CD4-positive, alpha-beta memory T cell (primary cell): ENCODE measurements around the gene POU2F3. TPM values are rescaled to one million over a fixed set of nuclear protein-coding genes. Genes with fewer than 3 reads are reported as not detected.

Experiments used
- CTCF ChIA-PET: fragments of 350-600 bp; sonication (Branson Sonifier 250); formaldehyde crosslinking; loops from one replicate; lab custom pipeline; 2021; ENCODE audit warnings: inconsistent platforms; ENCODE audit not compliant: partially characterized antibody; lab: Charles Lee
- POLR2A ChIA-PET: fragments of 350-600 bp; sonication (Branson Sonifier 250); formaldehyde crosslinking; loops from one replicate; lab custom pipeline; 2021; ENCODE audit not compliant: partially characterized antibody; lab: Charles Lee
- DNase-seq, 5 donors: peaks; one replicate each; pipeline versions ENCODE4 v3.0.0 to v3.0.0-alpha.2; 2020 to 2022; ENCODE audit warnings: mixed read lengths in 1 of 5
- H3K27ac ChIP-seq: one replicate; pipeline ENCODE4 v1.7.0; 2013; ENCODE audit warnings: low read depth, low read length
- H3K27me3 ChIP-seq: 2 replicates; pipeline ENCODE4 v1.7.0; 2013; ENCODE audit warnings: mild to moderate bottlenecking, low read length, moderate library complexity; ENCODE audit not compliant: insufficient read depth
- H3K36me3 ChIP-seq: 2 replicates; pipeline ENCODE4 v1.7.0; 2013; ENCODE audit warnings: mild to moderate bottlenecking, low read length, moderate library complexity; ENCODE audit not compliant: insufficient read depth
- H3K4me1 ChIP-seq: 2 replicates; pipeline ENCODE4 v1.7.0; 2013; ENCODE audit warnings: mild to moderate bottlenecking, low read length, moderate library complexity; ENCODE audit not compliant: insufficient read depth
- H3K4me3 ChIP-seq, 2 donors: one replicate each; pipeline ENCODE4 v1.7.0; 2013; ENCODE audit warnings: low read length in 2 of 2, mild to moderate bottlenecking in 1 of 2
- H3K9me3 ChIP-seq, 2 donors: one replicate each; pipeline ENCODE4 v1.7.0; 2013; ENCODE audit warnings: low read length in 2 of 2, control low read depth in 1 of 2; ENCODE audit not compliant: control insufficient read depth in 1 of 2
- H3K27ac Mint-ChIP-seq, 7 donors: one replicate each; pipeline ENCODE4 v1.8.0; 2020 to 2021; ENCODE audit warnings: mixed read lengths in 7 of 7, mild to moderate bottlenecking in 6 of 7, inconsistent platforms in 3 of 7, moderate library complexity in 3 of 7
- H3K27me3 Mint-ChIP-seq, 2 donors: one replicate each; pipeline ENCODE4 v1.8.0; 2020 to 2021; ENCODE audit warnings: mixed read lengths in 2 of 2
- H3K36me3 Mint-ChIP-seq, 2 donors: one replicate each; pipeline ENCODE4 v1.8.0; 2020 to 2021; ENCODE audit warnings: mixed read lengths in 2 of 2, inconsistent platforms in 1 of 2, mild to moderate bottlenecking in 1 of 2
- H3K4me1 Mint-ChIP-seq, 4 donors: one replicate each; pipeline ENCODE4 v1.8.0; 2020 to 2021; ENCODE audit warnings: mixed read lengths in 4 of 4, mild to moderate bottlenecking in 1 of 4
- H3K4me3 Mint-ChIP-seq, 8 donors: one replicate each; pipeline ENCODE4 v1.8.0; 2020 to 2021; ENCODE audit warnings: mixed read lengths in 8 of 8, mild to moderate bottlenecking in 7 of 8, moderate library complexity in 6 of 8, inconsistent platforms in 3 of 8
- H3K9me3 Mint-ChIP-seq, 8 donors: one replicate each; pipeline ENCODE4 v1.8.0; 2020 to 2021; ENCODE audit warnings: mixed read lengths in 8 of 8, mild to moderate bottlenecking in 5 of 8, inconsistent platforms in 3 of 8, moderate library complexity in 1 of 8
- intact Hi-C: fragments of 100-400 bp; cut with micrococcal nuclease; formaldehyde crosslinking; loops from one replicate; pipeline ENCODE4 v1.15.1; 2023
- polyA plus RNA-seq, 2 donors: library from polyadenylated mRNA; unstranded; fragments of 300-500 nt; fragmentation: Illumina TruSeq; gene quantifications; one replicate each; pipeline ENCODE4 v1.2.3, GENCODE V29; 2021
- total RNA-seq, 2 experiments: library from RNA; stranded (reverse); gene quantifications; one replicate each; pipeline ENCODE4 v1.2.3, GENCODE V29; 2021

The POU2F3 gene
- total and polyA plus RNA-seq, 4 experiments from 2014 or later = not detected

- H3K4me1 Mint-ChIP-seq = peaks cover 0 to 5% (median 0%) of the 10 kb centered on the region in 4 donors
- Histone ChIP-seq H3K36me3 (no peaks in the 10 kb centered on the region), H3K4me3 (no peak overlapping the region), H3K27ac (no peak overlapping the region), H3K4me1 (no peaks in the 10 kb centered on the region), H3K27me3 (no peaks in the 10 kb centered on the region), H3K9me3 (no peaks in the 10 kb centered on the region)
- no peak overlapping the region for H3K27ac Mint-ChIP-seq
- no peak overlapping the region for H3K4me3 Mint-ChIP-seq
- no peak for DNase-seq
- intact Hi-C loops = no loop called here
- peaks cover 8 to 10% of the 10 kb centered on the region in 2 donors for H3K27me3 Mint-ChIP-seq
- CTCF ChIA-PET = no interaction called here
- POLR2A ChIA-PET = no interaction called here
- no peaks in the 10 kb centered on the region for H3K36me3 Mint-ChIP-seq
- no peaks in the 10 kb centered on the region for H3K9me3 Mint-ChIP-seq
Observed at GRCh38 chr11:120285256-120285655, 45.3 kb downstream of the POU2F3 start.

GRCh38 chr11:120288021-120288420 lies 48.1 kb downstream of the POU2F3 start:
- no peak overlapping the region for H3K27ac Mint-ChIP-seq
- CTCF ChIA-PET = interaction anchor here (0.7 to 3.1 kb wide), 2 partner anchors 12 to 15 kb away, joined by 3 to 18 read pairs; no protein-coding TSS in a partner anchor
- H3K9me3 Mint-ChIP-seq = no peaks in the 10 kb centered on the region

GRCh38 chr11:120289426-120289825 lies 49.5 kb downstream of the POU2F3 start:
- ChIA-PET POLR2A (no interaction called here), CTCF (no interaction called here)
- H3K4me1 Mint-ChIP-seq = peaks cover 0 to 5% (median 0%) of the 10 kb centered on the region in 4 donors
- Histone ChIP-seq H3K27me3 (peaks cover 9% of the 10 kb centered on the region), H3K9me3 (no peaks in the 10 kb centered on the region), H3K27ac (no peak overlapping the region), H3K4me1 (no peaks in the 10 kb centered on the region), H3K36me3 (no peaks in the 10 kb centered on the region), H3K4me3 (no peak overlapping the region)
- no peak for DNase-seq
- peaks cover 18 to 31% of the 10 kb centered on the region in 2 donors for H3K27me3 Mint-ChIP-seq
- H3K36me3 Mint-ChIP-seq = no peaks in the 10 kb centered on the region
- intact Hi-C loops = no loop called here
- peak overlapping the region in 1 of 8 donors; percentile 46 for H3K4me3 Mint-ChIP-seq
- H3K9me3 Mint-ChIP-seq = no peaks in the 10 kb centered on the region
- H3K27ac Mint-ChIP-seq = no peak overlapping the region

More at GRCh38 chr11:120288021-120288420, 48.1 kb downstream of the POU2F3 start:
- Mint-ChIP-seq H3K27me3 (peaks cover 12 to 21% of the 10 kb centered on the region in 2 donors), H3K4me3 (no peak overlapping the region), H3K4me1 (peaks cover 0 to 5% (median 0%) of the 10 kb centered on the region in 4 donors), H3K36me3 (no peaks in the 10 kb centered on the region)
- no peaks in the 10 kb centered on the region for H3K4me1 ChIP-seq
- no peaks in the 10 kb centered on the region for H3K36me3 ChIP-seq
- no peak for DNase-seq
- H3K27ac ChIP-seq = no peak overlapping the region
- H3K27me3 ChIP-seq = peaks cover 5% of the 10 kb centered on the region
- no peak overlapping the region for H3K4me3 ChIP-seq
- intact Hi-C loops = no loop called here
- no peaks in the 10 kb centered on the region for H3K9me3 ChIP-seq
- POLR2A ChIA-PET = no interaction called here

DNA sequence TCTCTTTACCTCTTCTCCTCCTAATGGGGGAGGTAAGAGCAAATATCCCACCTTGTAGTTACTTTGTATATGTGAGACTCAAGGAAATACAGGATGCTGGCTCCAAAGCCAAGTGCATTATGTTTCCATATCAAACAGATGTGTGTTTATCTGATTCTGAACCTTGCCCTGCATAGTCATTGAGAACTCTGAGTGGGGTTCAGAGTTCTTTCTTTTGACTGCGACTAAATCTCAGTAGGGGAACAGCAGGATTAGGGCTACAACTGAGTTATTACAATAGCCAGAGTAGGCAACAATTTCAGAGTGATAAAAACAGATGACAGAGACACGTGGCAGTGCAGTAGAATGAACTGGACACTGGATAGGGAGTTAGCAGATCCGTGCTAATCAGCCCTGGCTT lies 51.0 kb downstream of the POU2F3 start:
- H3K27ac ChIP-seq = no peak overlapping the region
- peaks cover 22 to 31% of the 10 kb centered on the region in 2 donors for H3K27me3 Mint-ChIP-seq
- ChIA-PET POLR2A (no interaction called here), CTCF (interaction anchor here (1.1 to 2.0 kb wide), 2 partner anchors 8 to 12 kb away, joined by 3 to 7 read pairs; no protein-coding TSS in a partner anchor)
- H3K9me3 ChIP-seq = no peaks in the 10 kb centered on the region
- H3K9me3 Mint-ChIP-seq = no peaks in the 10 kb centered on the region
- H3K4me1 Mint-ChIP-seq = peaks cover 0 to 5% (median 0%) of the 10 kb centered on the region in 4 donors
- H3K36me3 ChIP-seq = no peaks in the 10 kb centered on the region
- H3K4me1 ChIP-seq = no peaks in the 10 kb centered on the region
- H3K27ac Mint-ChIP-seq = no peak overlapping the region
- intact Hi-C loops = no loop called here
- H3K4me3 ChIP-seq = no peak overlapping the region
- H3K36me3 Mint-ChIP-seq = no peaks in the 10 kb centered on the region
- no peak overlapping the region for H3K4me3 Mint-ChIP-seq
- H3K27me3 ChIP-seq = peaks cover 9% of the 10 kb centered on the region
- no peak for DNase-seq

GRCh38 chr11:120293038-120293800 lies 53.3 kb downstream of the POU2F3 start:
- CTCF ChIA-PET = interaction anchor here (2.5 kb wide), 1 partner anchor 10 kb away, joined by 12 read pairs; no protein-coding TSS in a partner anchor
- Histone ChIP-seq H3K36me3 (no peaks in the 10 kb centered on the region), H3K4me1 (no peaks in the 10 kb centered on the region), H3K9me3 (no peaks in the 10 kb centered on the region), H3K27ac (no peak overlapping the region), H3K4me3 (no peak overlapping the region), H3K27me3 (peaks cover 9% of the 10 kb centered on the region)
- intact Hi-C loops = no loop called here
- peak overlapping the region in 1 of 7 donors; percentile 4 for H3K27ac Mint-ChIP-seq
- peaks cover 0 to 5% (median 0%) of the 10 kb centered on the region in 4 donors for H3K4me1 Mint-ChIP-seq
- no peak for DNase-seq
- no peaks in the 10 kb centered on the region for H3K9me3 Mint-ChIP-seq
- POLR2A ChIA-PET = no interaction called here
- H3K27me3 Mint-ChIP-seq = peaks cover 29 to 43% of the 10 kb centered on the region in 2 donors
- H3K4me3 Mint-ChIP-seq = no peak overlapping the region
- no peaks in the 10 kb centered on the region for H3K36me3 Mint-ChIP-seq

DNA sequence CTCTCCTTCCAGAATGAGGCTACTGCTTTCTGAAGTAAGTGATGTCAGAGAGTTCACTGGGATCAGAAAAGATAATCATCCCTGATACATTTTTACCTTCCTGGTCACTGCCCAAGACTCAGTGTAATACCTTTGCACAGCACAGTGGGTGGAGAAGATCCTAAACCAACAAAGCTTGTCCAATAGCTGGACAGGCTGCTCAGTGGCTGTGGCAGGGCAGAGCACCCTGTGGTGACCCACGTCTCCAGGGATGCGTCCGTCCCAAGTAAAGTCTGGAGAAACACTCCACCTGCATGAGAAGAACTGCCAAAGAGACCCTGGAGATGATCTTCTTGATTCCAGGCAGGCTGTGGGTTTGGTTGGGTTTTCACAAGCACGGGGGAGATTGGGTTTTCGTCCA lies 54.2 kb downstream of the POU2F3 start:
- no peaks in the 10 kb centered on the region for H3K9me3 ChIP-seq
- ChIA-PET CTCF (interaction anchor here (2.5 kb wide), 1 partner anchor 9 kb away, joined by 12 read pairs; no protein-coding TSS in a partner anchor), POLR2A (no interaction called here)
- H3K4me3 ChIP-seq = no peak overlapping the region
- H3K4me3 Mint-ChIP-seq = no peak overlapping the region
- no peak overlapping the region for H3K27ac Mint-ChIP-seq
- no peaks in the 10 kb centered on the region for H3K36me3 ChIP-seq
- H3K27me3 Mint-ChIP-seq = peaks cover 28 to 41% of the 10 kb centered on the region in 2 donors
- H3K4me1 ChIP-seq = no peaks in the 10 kb centered on the region
- H3K36me3 Mint-ChIP-seq = no peaks in the 10 kb centered on the region
- peaks cover 0 to 5% (median 0%) of the 10 kb centered on the region in 4 donors for H3K4me1 Mint-ChIP-seq
- no peaks in the 10 kb centered on the region for H3K9me3 Mint-ChIP-seq
- peaks cover 9% of the 10 kb centered on the region for H3K27me3 ChIP-seq
- DNase-seq = no peak
- no peak overlapping the region for H3K27ac ChIP-seq
- intact Hi-C loops = no loop called here

- H3K27ac Mint-ChIP-seq = no peak overlapping the region
- intact Hi-C loops = no loop called here
- Histone ChIP-seq H3K4me3 (no peak overlapping the region), H3K27ac (no peak overlapping the region), H3K9me3 (no peaks in the 10 kb centered on the region), H3K36me3 (no peaks in the 10 kb centered on the region), H3K27me3 (peaks cover 9% of the 10 kb centered on the region), H3K4me1 (no peaks in the 10 kb centered on the region)
- no peak for DNase-seq
- CTCF ChIA-PET = interaction anchor here (2.5 kb wide), 1 partner anchor 8 kb away, joined by 12 read pairs; no protein-coding TSS in a partner anchor
- no peaks in the 10 kb centered on the region for H3K9me3 Mint-ChIP-seq
- POLR2A ChIA-PET = no interaction called here
- H3K4me3 Mint-ChIP-seq = no peak overlapping the region
- H3K36me3 Mint-ChIP-seq = no peaks in the 10 kb centered on the region
- H3K27me3 Mint-ChIP-seq = peaks cover 25 to 37% of the 10 kb centered on the region in 2 donors
- no peaks in the 10 kb centered on the region for H3K4me1 Mint-ChIP-seq
Observed at GRCh38 chr11:120295099-120295498, 55.2 kb downstream of the POU2F3 start.
